Measurements from ENCODE around the gene CD109. TPM values are rescaled to one million over a fixed set of nuclear protein-coding genes. Genes with fewer than 3 reads are reported as not detected.

The CD109 gene
- total RNA-seq, 1 experiment from 2014 or later, result 19.1 TPM

DNA sequence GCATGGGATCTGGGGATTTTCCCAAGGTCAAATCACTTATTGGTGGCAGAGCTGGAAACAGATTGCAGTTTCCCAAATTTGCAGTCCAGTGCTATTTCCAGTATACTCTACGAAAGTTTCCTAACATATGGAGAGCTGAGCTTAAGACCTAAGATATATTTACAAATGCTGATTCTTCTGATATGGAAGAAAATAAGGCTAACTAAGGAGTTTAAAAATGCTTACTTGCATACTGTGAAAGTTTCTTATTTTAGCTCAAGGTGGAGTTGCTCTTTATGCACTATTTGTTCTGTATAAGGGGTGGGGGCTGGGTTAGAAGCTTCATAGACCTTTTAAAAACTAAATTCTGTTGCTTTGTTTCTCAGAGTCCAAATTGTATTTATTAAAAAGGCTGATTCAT lies 7.5 kb downstream of the CD109 start:
- Histone ChIP-seq H3K9ac (ENCODE audit: low read length) (peak overlapping the region; percentile 46), H3K4me2 (ENCODE audit: low read length) (peak overlapping the region; percentile 68; the same call in 1 of the 2 replicates)

GRCh38 chr6:73704260-73704659 lies 8.3 kb downstream of the CD109 start:
- BruUV-seq (replicated peaks), result no TSS peak
- Histone ChIP-seq H3F3A (ENCODE audit: low read length, unreplicated experiment) (peaks cover 4% of the 10 kb centered on the region), H3K4me1 (ENCODE audit: insufficient read depth, low read length) (peaks cover 19% of the 10 kb centered on the region), H3K4me3 (ENCODE audit: low read length) (0 out of 2 replicates have a peak overlapping the region, but pooled peaks have one; percentile 11), H3K27ac (ENCODE audit: low read length) (peak overlapping the region; percentile 89), H3K79me2 (ENCODE audit: low read length) (peaks cover 8% of the 10 kb centered on the region; the same call in 1 of the 2 replicates), H3K4me2 (ENCODE audit: low read length) (peak overlapping the region; percentile 68), H3K9ac (ENCODE audit: low read length) (peak overlapping the region; percentile 46), H3K9me2 (replicated peaks; ENCODE audit: low read length) (no peaks in the 10 kb centered on the region), H3K36me3 (ENCODE audit: low read depth, low read length) (no peaks in the 10 kb centered on the region; the same call in 1 of the 2 replicates), H4K20me1 (ENCODE audit: low read length) (no peaks in the 10 kb centered on the region), H3K9me3 (ENCODE audit: low read length) (no peaks in the 10 kb centered on the region), H2AFZ (ENCODE audit: low read length) (no peak overlapping the region), H3K27me3 (ENCODE audit: low read length) (no peaks in the 10 kb centered on the region)
- ATAC-seq, result peak; percentile 91
- ChIA-PET CTCF (no interaction called here), POLR2A (ENCODE audit: unreplicated experiment) (no interaction called here)
- intact Hi-C loops (cut with micrococcal nuclease), result no loop called here
- DNase-seq, result peak; percentile 92
- TF ChIP-seq EZH2phosphoT487 (IDR thresholded peaks at IDR 0.05; ENCODE audit: borderline replicate concordance, low read length) (no peak), EZH2 (IDR thresholded peaks at IDR 0.05; ENCODE audit: low read length, unreplicated experiment) (no peak)
- TF ChIP-seq, protein P1, sequence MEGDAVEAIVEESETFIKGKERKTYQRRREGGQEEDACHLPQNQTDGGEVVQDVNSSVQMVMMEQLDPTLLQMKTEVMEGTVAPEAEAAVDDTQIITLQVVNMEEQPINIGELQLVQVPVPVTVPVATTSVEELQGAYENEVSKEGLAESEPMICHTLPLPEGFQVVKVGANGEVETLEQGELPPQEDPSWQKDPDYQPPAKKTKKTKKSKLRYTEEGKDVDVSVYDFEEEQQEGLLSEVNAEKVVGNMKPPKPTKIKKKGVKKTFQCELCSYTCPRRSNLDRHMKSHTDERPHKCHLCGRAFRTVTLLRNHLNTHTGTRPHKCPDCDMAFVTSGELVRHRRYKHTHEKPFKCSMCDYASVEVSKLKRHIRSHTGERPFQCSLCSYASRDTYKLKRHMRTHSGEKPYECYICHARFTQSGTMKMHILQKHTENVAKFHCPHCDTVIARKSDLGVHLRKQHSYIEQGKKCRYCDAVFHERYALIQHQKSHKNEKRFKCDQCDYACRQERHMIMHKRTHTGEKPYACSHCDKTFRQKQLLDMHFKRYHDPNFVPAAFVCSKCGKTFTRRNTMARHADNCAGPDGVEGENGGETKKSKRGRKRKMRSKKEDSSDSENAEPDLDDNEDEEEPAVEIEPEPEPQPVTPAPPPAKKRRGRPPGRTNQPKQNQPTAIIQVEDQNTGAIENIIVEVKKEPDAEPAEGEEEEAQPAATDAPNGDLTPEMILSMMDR (conservative IDR thresholded peaks at IDR 0.05; ENCODE audit: low read depth, low read length), result no peak

More for the DNA sequence above, 7.5 kb downstream of the CD109 start:
- H4K20me1 ChIP-seq (ENCODE audit: low read length), result no peaks in the 10 kb centered on the region
- H3K27me3 ChIP-seq (ENCODE audit: low read length), result no peaks in the 10 kb centered on the region
- no peak overlapping the region for H2AFZ ChIP-seq (ENCODE audit: low read length)
- H3F3A ChIP-seq (ENCODE audit: low read length, unreplicated experiment), result peaks cover 4% of the 10 kb centered on the region
- H3K4me1 ChIP-seq (ENCODE audit: insufficient read depth, low read length), result peaks cover 19% of the 10 kb centered on the region
- peak overlapping the region; percentile 89 for H3K27ac ChIP-seq (ENCODE audit: low read length)
- ChIA-PET POLR2A (ENCODE audit: unreplicated experiment) (no interaction called here), CTCF (no interaction called here)
- ATAC-seq (no peak), DNase-seq (no peak)
- no peak overlapping the region for H3K4me3 ChIP-seq (ENCODE audit: low read length)
- H3K9me3 ChIP-seq (ENCODE audit: low read length), result no peaks in the 10 kb centered on the region
- intact Hi-C loops (cut with micrococcal nuclease), result no loop called here
- H3K36me3 ChIP-seq (ENCODE audit: low read depth, low read length), result peaks cover 3% of the 10 kb centered on the region; the same call in 1 of the 2 replicates
- no peaks in the 10 kb centered on the region for H3K9me2 ChIP-seq (replicated peaks; ENCODE audit: low read length)
- H3K79me2 ChIP-seq (ENCODE audit: low read length), result peaks cover 13% of the 10 kb centered on the region; the same call in 1 of the 2 replicates
- BruUV-seq (replicated peaks), result no TSS peak
- TF ChIP-seq, protein P1 (conservative IDR thresholded peaks at IDR 0.05; ENCODE audit: low read depth, low read length), result no peak
- TF ChIP-seq EZH2 (IDR thresholded peaks at IDR 0.05; ENCODE audit: low read length, unreplicated experiment) (no peak), EZH2phosphoT487 (IDR thresholded peaks at IDR 0.05; ENCODE audit: borderline replicate concordance, low read length) (no peak)

DNA sequence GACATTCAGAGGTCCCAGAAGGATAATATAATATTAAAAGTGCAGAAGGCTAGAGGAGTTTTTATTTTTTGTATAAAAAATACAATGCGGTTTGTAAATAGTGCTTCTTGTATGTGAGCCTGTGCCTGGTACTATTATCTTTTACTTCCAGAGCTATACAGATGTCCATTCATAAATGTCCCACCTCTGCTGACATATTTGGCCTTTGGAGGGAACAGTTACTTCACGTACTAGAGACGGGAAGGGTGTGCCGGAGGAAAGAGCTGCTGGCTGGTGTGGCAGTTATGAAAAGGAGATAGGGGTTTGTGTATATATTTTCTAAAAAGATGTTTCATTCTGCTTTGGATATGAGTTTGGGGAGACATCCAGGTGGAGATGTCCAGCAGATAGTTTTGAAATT lies 8.8 kb downstream of the CD109 start:
- BruUV-seq (replicated peaks), result no TSS peak
- ATAC-seq, result no peak
- Histone ChIP-seq H3K4me3 (ENCODE audit: low read length) (0 out of 2 replicates have a peak overlapping the region, but pooled peaks have one; percentile 11), H3K36me3 (ENCODE audit: low read depth, low read length) (no peaks in the 10 kb centered on the region; the same call in 1 of the 2 replicates), H3K79me2 (ENCODE audit: low read length) (peaks cover 8% of the 10 kb centered on the region; the same call in 1 of the 2 replicates), H3K4me2 (ENCODE audit: low read length) (peak overlapping the region; percentile 68), H3K9ac (ENCODE audit: low read length) (peak overlapping the region; percentile 31), H2AFZ (ENCODE audit: low read length) (no peak overlapping the region), H3K9me2 (replicated peaks; ENCODE audit: low read length) (no peaks in the 10 kb centered on the region), H3F3A (ENCODE audit: low read length, unreplicated experiment) (peaks cover 4% of the 10 kb centered on the region), H3K27ac (ENCODE audit: low read length) (peak overlapping the region; percentile 89), H3K27me3 (ENCODE audit: low read length) (no peaks in the 10 kb centered on the region), H3K4me1 (ENCODE audit: insufficient read depth, low read length) (peaks cover 19% of the 10 kb centered on the region), H3K9me3 (ENCODE audit: low read length) (no peaks in the 10 kb centered on the region), H4K20me1 (ENCODE audit: low read length) (no peaks in the 10 kb centered on the region)
- intact Hi-C loops (cut with micrococcal nuclease), result no loop called here
- TF ChIP-seq EZH2phosphoT487 (IDR thresholded peaks at IDR 0.05; ENCODE audit: borderline replicate concordance, low read length) (no peak), EZH2 (IDR thresholded peaks at IDR 0.05; ENCODE audit: low read length, unreplicated experiment) (no peak)
- TF ChIP-seq, protein P1 (conservative IDR thresholded peaks at IDR 0.05; ENCODE audit: low read depth, low read length), result no peak
- no peak for DNase-seq
- ChIA-PET CTCF (no interaction called here), POLR2A (ENCODE audit: unreplicated experiment) (no interaction called here)

All from PC-3 (cell line).